Mucosa of rectum (tissue), 2 donors: Measurements from ENCODE around the gene SPAST.
"Not testable (repeated sequence)": the region's sequence is repeated elsewhere in the genome, so short reads cannot be mapped to it uniquely, and the experiment has no call there.

Experiments used
- H3K27ac ChIP-seq, 2 donors: one replicate each; pipeline ENCODE4 v1.7.0; 2013; ENCODE audit warnings: inconsistent platforms in 2 of 2, low read depth in 2 of 2, low read length in 2 of 2
- H3K27me3 ChIP-seq, 2 donors: one replicate each; pipeline ENCODE4 v1.7.0; 2013; ENCODE audit warnings: low read length in 2 of 2; ENCODE audit not compliant: control insufficient read depth in 2 of 2, insufficient read depth in 2 of 2
- H3K36me3 ChIP-seq, 2 donors: one replicate each; pipeline ENCODE4 v1.7.0; 2013; ENCODE audit warnings: low read length in 2 of 2; ENCODE audit not compliant: control insufficient read depth in 2 of 2, insufficient read depth in 2 of 2
- H3K4me1 ChIP-seq, 2 donors: one replicate each; pipeline ENCODE4 v1.7.0; 2013; ENCODE audit warnings: low read length in 2 of 2, mild to moderate bottlenecking in 1 of 2; ENCODE audit not compliant: control insufficient read depth in 2 of 2, insufficient read depth in 2 of 2
- H3K4me3 ChIP-seq, 2 donors: one replicate each; pipeline ENCODE4 v1.7.0; 2013; ENCODE audit warnings: low read length in 2 of 2
- H3K9ac ChIP-seq, 2 donors: one replicate each; pipeline ENCODE4 v1.7.0; 2013; ENCODE audit warnings: low read length in 2 of 2, low read depth in 1 of 2, mild to moderate bottlenecking in 1 of 2
- H3K9me3 ChIP-seq, 2 donors: one replicate each; pipeline ENCODE4 v1.7.0; 2013; ENCODE audit warnings: low read length in 2 of 2; ENCODE audit not compliant: control insufficient read depth in 2 of 2
- donor health status: healthy.
- donor health status: Normal muscosa, but diverticular disease.

Gene SPAST

GRCh38 chr2:32124660-32125059 lies 61.3 kb downstream of the SPAST start:
- H3K27me3 ChIP-seq, result no peaks in the 10 kb centered on the region
- no peaks in the 10 kb centered on the region for H3K9me3 ChIP-seq
- no peak overlapping the region for H3K9ac ChIP-seq
- H3K27ac ChIP-seq, result no peak overlapping the region
- H3K36me3 ChIP-seq, result peaks cover 11 to 16% of the 10 kb centered on the region in 2 donors
- no peaks in the 10 kb centered on the region for H3K4me1 ChIP-seq
- no peak overlapping the region for H3K4me3 ChIP-seq

- Histone ChIP-seq H3K4me3 (no peak overlapping the region), H3K36me3 (peaks cover 16 to 31% of the 10 kb centered on the region in 2 donors), H3K27me3 (no peaks in the 10 kb centered on the region), H3K9ac (no peak overlapping the region), H3K9me3 (no peaks in the 10 kb centered on the region), H3K4me1 (no peaks in the 10 kb centered on the region), H3K27ac (no peak overlapping the region)
Measured at GRCh38 chr2:32128636-32129035, 65.3 kb downstream of the SPAST start.

- H3K4me3 ChIP-seq, result no peak overlapping the region
- no peaks in the 10 kb centered on the region for H3K27me3 ChIP-seq
- H3K9me3 ChIP-seq, result no peaks in the 10 kb centered on the region
- no peak overlapping the region for H3K9ac ChIP-seq
- peaks cover 16 to 30% of the 10 kb centered on the region in 2 donors for H3K36me3 ChIP-seq
- no peaks in the 10 kb centered on the region for H3K4me1 ChIP-seq
- no peak overlapping the region for H3K27ac ChIP-seq
Measured at GRCh38 chr2:32129086-32129485, 65.7 kb downstream of the SPAST start.

GRCh38 chr2:32135409-32135808 lies 72.1 kb downstream of the SPAST start:
- Histone ChIP-seq H3K36me3 (peaks cover 15 to 20% of the 10 kb centered on the region in 2 donors), H3K27me3 (no peaks in the 10 kb centered on the region), H3K27ac (no peak overlapping the region), H3K4me3 (no peak overlapping the region), H3K4me1 (no peaks in the 10 kb centered on the region), H3K9me3 (no peaks in the 10 kb centered on the region), H3K9ac (no peak overlapping the region)

- no peaks in the 10 kb centered on the region for H3K4me1 ChIP-seq
- peaks cover 15 to 16% of the 10 kb centered on the region in 2 donors for H3K36me3 ChIP-seq
- no peak overlapping the region for H3K4me3 ChIP-seq
- H3K27me3 ChIP-seq, result no peaks in the 10 kb centered on the region
- no peak overlapping the region for H3K27ac ChIP-seq
- no peak overlapping the region for H3K9ac ChIP-seq
- no peaks in the 10 kb centered on the region for H3K9me3 ChIP-seq
Measured at GRCh38 chr2:32136097-32136496, 72.7 kb downstream of the SPAST start.

GRCh38 chr2:32151544-32151943 lies 88.2 kb downstream of the SPAST start:
- not testable (repeated sequence) for H3K9ac ChIP-seq, H3K27me3 ChIP-seq, H3K4me3 ChIP-seq, H3K9me3 ChIP-seq, H3K27ac ChIP-seq, H3K4me1 ChIP-seq
- H3K36me3 ChIP-seq, result peaks cover 0 to 16% of the 10 kb centered on the region in 2 donors

- Histone ChIP-seq H3K9ac (no peak overlapping the region), H3K36me3 (peaks cover 0 to 4% of the 10 kb centered on the region in 2 donors), H3K4me1 (no peaks in the 10 kb centered on the region), H3K9me3 (no peaks in the 10 kb centered on the region), H3K4me3 (no peak overlapping the region), H3K27me3 (no peaks in the 10 kb centered on the region), H3K27ac (no peak overlapping the region)
Measured at GRCh38 chr2:32159678-32160077, 96.3 kb downstream of the SPAST start.

- H3K9ac ChIP-seq, result no peak overlapping the region
- no peaks in the 10 kb centered on the region for H3K36me3 ChIP-seq
- no peaks in the 10 kb centered on the region for H3K27me3 ChIP-seq
- H3K4me3 ChIP-seq, result no peak overlapping the region
- peaks cover 0 to 2% of the 10 kb centered on the region in 2 donors for H3K4me1 ChIP-seq
- no peak overlapping the region for H3K27ac ChIP-seq
- no peaks in the 10 kb centered on the region for H3K9me3 ChIP-seq
Measured at GRCh38 chr2:32161296-32161695, 97.9 kb downstream of the SPAST start.

GRCh38 chr2:32164254-32164653 lies 100.9 kb downstream of the SPAST start:
- H3K36me3 ChIP-seq, H3K9me3 ChIP-seq, H3K27ac ChIP-seq, H3K4me1 ChIP-seq, H3K9ac ChIP-seq, H3K27me3 ChIP-seq: not testable (repeated sequence)
- H3K4me3 ChIP-seq, result peak overlapping the region in 1 of 2 donors; percentile 98

GRCh38 chr2:32165027-32165347 lies 101.6 kb downstream of the SPAST start:
- not testable (repeated sequence) for H3K36me3 ChIP-seq, H3K27me3 ChIP-seq, H3K9me3 ChIP-seq, H3K4me1 ChIP-seq
- H3K4me3 ChIP-seq, result peak overlapping the region; percentile 89 to 98
- peak overlapping the region; percentile 80 to 91 for H3K9ac ChIP-seq
- peak overlapping the region; percentile 80 to 91 for H3K27ac ChIP-seq

GRCh38 chr2:32166115-32166574 lies 102.8 kb downstream of the SPAST start:
- H3K27ac ChIP-seq, result peak overlapping the region; percentile 80 to 91
- peak overlapping the region; percentile 89 to 98 for H3K4me3 ChIP-seq
- H3K4me1 ChIP-seq, result peaks cover 0 to 7% of the 10 kb centered on the region in 2 donors
- no peaks in the 10 kb centered on the region for H3K9me3 ChIP-seq
- H3K9ac ChIP-seq, result peak overlapping the region; percentile 80 to 91
- no peaks in the 10 kb centered on the region for H3K27me3 ChIP-seq
- H3K36me3 ChIP-seq, result no peaks in the 10 kb centered on the region
